ENCODE measurements around the gene EIF4E2. TPM values are rescaled to one million over a fixed set of nuclear protein-coding genes. Genes with fewer than 3 reads are reported as not detected.

Gene EIF4E2
- total RNA-seq, 1 donor from 2014 or later, result 97.0 TPM

DNA sequence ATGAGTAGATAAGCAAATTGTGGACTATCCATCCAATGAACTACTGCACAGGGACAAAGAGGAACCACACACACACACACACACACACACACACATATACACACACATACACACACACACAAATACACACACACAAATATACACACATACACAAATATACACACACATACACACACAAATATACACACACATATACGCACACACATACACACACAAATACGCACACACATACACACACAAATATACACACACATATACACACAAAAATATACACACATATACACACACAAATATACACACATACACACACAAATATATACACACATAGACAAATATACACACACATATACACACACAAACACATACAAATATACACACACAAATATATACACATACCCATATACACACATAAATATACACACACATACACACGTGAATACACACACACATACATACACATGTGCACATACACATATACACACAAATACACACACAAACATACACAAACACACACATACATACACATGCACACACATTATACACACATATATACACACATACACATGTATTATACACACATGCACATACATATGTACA, 63.1 kb downstream of the EIF4E2 start:
- Mint-ChIP-seq H3K27me3 (ENCODE audit: insufficient read depth, low read depth) (peaks cover 9% of the 10 kb centered on the region), H3K27ac (peak overlapping the region; percentile 53), H3K4me3 (peak overlapping the region; percentile 5), H3K36me3 (no peaks in the 10 kb centered on the region), H3K9me3 (no peaks in the 10 kb centered on the region), H3K4me1 (peaks cover 2% of the 10 kb centered on the region)
- H3F3A ChIP-seq (ENCODE audit: low read depth), result no peaks in the 10 kb centered on the region
- no peak overlapping the region for H3K9ac ChIP-seq
- no peak for DNase-seq (ENCODE audit: low spot score)
- no peaks in the 10 kb centered on the region for H3K27me3 ChIP-seq
- no peaks in the 10 kb centered on the region for H3K4me1 ChIP-seq
- H3K4me3 ChIP-seq, result no peak overlapping the region
- H2AFZ ChIP-seq (replicated peaks), result no peak overlapping the region
- H4K20me1 ChIP-seq (ENCODE audit: low read depth), result no peaks in the 10 kb centered on the region
- no peaks in the 10 kb centered on the region for H3K9me3 ChIP-seq (ENCODE audit: low read depth)
- H3K27ac ChIP-seq, result no peak overlapping the region
- no peak overlapping the region for H3K4me2 ChIP-seq
- H3K79me2 ChIP-seq (ENCODE audit: low read depth), result no peaks in the 10 kb centered on the region
- no peak for TF ChIP-seq EZH2phosphoT487 (IDR thresholded peaks at IDR 0.05)
- TF ChIP-seq CTCF (IDR thresholded peaks at IDR 0.05), result no peak
- no peak for TF ChIP-seq EZH2 (IDR thresholded peaks at IDR 0.05)
- no peaks in the 10 kb centered on the region for H3K36me3 ChIP-seq

DNA sequence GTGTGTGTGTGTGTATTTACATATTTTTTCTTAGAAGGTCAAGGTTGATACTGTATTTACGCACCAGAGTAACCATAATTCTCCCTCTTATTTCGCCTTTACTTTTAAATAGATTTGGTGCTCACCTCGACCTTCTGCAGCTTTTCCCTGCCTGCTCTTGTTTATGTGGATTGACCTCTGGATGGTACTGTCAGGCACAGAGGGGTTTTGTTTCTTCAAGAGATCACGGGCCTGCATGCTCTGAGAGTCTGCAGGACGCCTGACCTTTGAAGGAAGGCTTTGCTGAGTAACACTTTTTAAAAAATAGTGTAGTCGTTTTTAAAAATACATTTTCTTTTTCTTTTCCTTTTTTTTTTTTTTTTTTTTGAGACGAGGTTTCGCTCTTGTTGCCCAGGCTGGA, 64.8 kb downstream of the EIF4E2 start:
- Histone ChIP-seq H3K79me2 (ENCODE audit: low read depth) (no peaks in the 10 kb centered on the region), H3K36me3 (no peaks in the 10 kb centered on the region), H3F3A (ENCODE audit: low read depth) (no peaks in the 10 kb centered on the region), H3K4me1 (no peaks in the 10 kb centered on the region), H2AFZ (replicated peaks) (no peak overlapping the region), H3K4me2 (no peak overlapping the region), H3K27me3 (no peaks in the 10 kb centered on the region), H3K9me3 (ENCODE audit: low read depth) (no peaks in the 10 kb centered on the region), H4K20me1 (ENCODE audit: low read depth) (no peaks in the 10 kb centered on the region), H3K9ac (no peak overlapping the region), H3K4me3 (no peak overlapping the region), H3K27ac (no peak overlapping the region)
- Mint-ChIP-seq H3K36me3 (no peaks in the 10 kb centered on the region), H3K27me3 (ENCODE audit: insufficient read depth, low read depth) (peaks cover 9% of the 10 kb centered on the region), H3K4me1 (peaks cover 2% of the 10 kb centered on the region), H3K9me3 (no peaks in the 10 kb centered on the region), H3K27ac (no peak overlapping the region), H3K4me3 (no peak overlapping the region)
- TF ChIP-seq CTCF (IDR thresholded peaks at IDR 0.05), result no peak
- no peak for TF ChIP-seq EZH2 (IDR thresholded peaks at IDR 0.05)
- no peak for TF ChIP-seq EZH2phosphoT487 (IDR thresholded peaks at IDR 0.05)
- no peak for DNase-seq (ENCODE audit: low spot score)

Other genes starting within 250 kb of the EIF4E2 start
- gene ALPP, start 171.9 kb upstream of the EIF4E2 start, total RNA-seq (ENCODE audit: low replicate concordance), result not detected in 2 replicates
- not detected in 2 replicates for gene ALPG, start 143.8 kb upstream of the EIF4E2 start, total RNA-seq (ENCODE audit: low replicate concordance)
- gene ALPI, start 94.5 kb upstream of the EIF4E2 start, total RNA-seq (ENCODE audit: low replicate concordance), result not detected in 2 replicates
- gene ECEL1, start 62.9 kb upstream of the EIF4E2 start, total RNA-seq (ENCODE audit: low replicate concordance), result 0.84 and 3.8 TPM in 2 replicates
- not detected in 2 replicates for gene PRSS56, start 30.3 kb upstream of the EIF4E2 start, total RNA-seq (ENCODE audit: low replicate concordance)
- gene CHRND, start 24.5 kb upstream of the EIF4E2 start, total RNA-seq (ENCODE audit: low replicate concordance), result 0.19 TPM in 1 of 2 replicates, not detected in the other
- gene CHRNG, start 11.0 kb upstream of the EIF4E2 start, total RNA-seq (ENCODE audit: low replicate concordance), result not detected in 2 replicates
- gene TIGD1, start 132 bp upstream of the EIF4E2 start, total RNA-seq (ENCODE audit: low replicate concordance), result 12.2 and 14.6 TPM in 2 replicates
- 5.9 and 7.0 TPM in 2 replicates for gene EFHD1, start 82.9 kb downstream of the EIF4E2 start, total RNA-seq (ENCODE audit: low replicate concordance)
- 71.4 and 76.3 TPM in 2 replicates for gene GIGYF2, start 146.6 kb downstream of the EIF4E2 start, total RNA-seq (ENCODE audit: low replicate concordance)
- 19.6 and 21.9 TPM in 2 replicates for gene KCNJ13, start 225.9 kb downstream of the EIF4E2 start, total RNA-seq (ENCODE audit: low replicate concordance)